GM12878 (cell line): ENCODE data around the gene SPCS1. TPM values are rescaled to one million over a fixed set of nuclear protein-coding genes. Genes with fewer than 3 reads are reported as not detected.

ENCODE experiments used
- ATAC-seq: fragments of 200-7000 bp; cut with Tn5 transposase; 3 replicates; pipeline ENCODE4 v1.9.1; 2020; ENCODE audit warnings: mild to moderate bottlenecking, moderate library complexity
- BruUV-seq: library from RNA; stranded (reverse); fragments of 400-500 nt; replicated peaks from 2 replicates; lab custom pipeline; 2021; lab: Mats Ljungman, UMichigan
- CTCF ChIA-PET: fragments of 300-600 bp; sonication (Branson Sonifier 250); formaldehyde crosslinking; extraction: SDS; loops from one replicate; lab custom pipeline; 2021; ENCODE audit warnings: inconsistent platforms; lab: Yijun Ruan, JAX
- POLR2A ChIA-PET: fragments of 350-600 bp; formaldehyde crosslinking; extraction: SDS; loops from one replicate; lab custom pipeline; 2021; ENCODE audit warnings: inconsistent platforms; lab: Charles Lee
- RAD21 ChIA-PET: fragments of 300-600 bp; sonication (Branson Sonifier 250); formaldehyde crosslinking; loops from one replicate; lab custom pipeline; 2023; ENCODE audit warnings: antibody characterized with exemption; ENCODE audit not compliant: unreplicated experiment; lab: Charles Lee
- SMC1A ChIA-PET: fragments of 300-600 bp; sonication (Branson Sonifier 250); formaldehyde crosslinking; loops from one replicate; lab custom pipeline; 2023; ENCODE audit not compliant: unreplicated experiment, uncharacterized antibody; lab: Charles Lee
- DNase-seq: peaks from one replicate; pipeline ENCODE4 v3.0.0-alpha.2; 2011; ENCODE audit warnings: low read depth, low spot score
- FAIRE-seq: peaks from 3 replicates; lab custom pipeline; 2011; peaks lifted over from hg19 to GRCh38; lab: Jason Lieb, UNC
- H2AFZ ChIP-seq: 2 replicates; pipeline ENCODE4 v1.6.0; 2011; ENCODE audit warnings: low read depth, low read length, control low read depth; ENCODE audit not compliant: control insufficient read depth
- H3K27ac ChIP-seq: 2 replicates; pipeline ENCODE4 v1.5.1; 2011; ENCODE audit warnings: control low read depth; ENCODE audit not compliant: control insufficient read depth, insufficient read depth
- H3K27me3 ChIP-seq, 2 experiments: replicated peaks in 1 of 2; 2 replicates each; pipeline versions ENCODE4 v1.6.0 to v1.6.1; 2011; ENCODE audit warnings: low read length in 1 of 2; ENCODE audit not compliant: control insufficient read depth in 2 of 2, insufficient read depth in 2 of 2
- H3K36me3 ChIP-seq, 2 experiments: 2 replicates each; pipeline ENCODE4 v1.5.1; 2011; ENCODE audit warnings: low read length in 1 of 2; ENCODE audit not compliant: control insufficient read depth in 2 of 2, insufficient read depth in 2 of 2
- H3K4me1 ChIP-seq: 2 replicates; pipeline ENCODE4 v1.6.1; 2011; ENCODE audit warnings: mild to moderate bottlenecking, low read length, moderate library complexity, mixed read lengths; ENCODE audit not compliant: control insufficient read depth, insufficient read depth
- H3K4me2 ChIP-seq: 2 replicates; pipeline ENCODE4 v1.6.0; 2011; ENCODE audit warnings: control low read depth; ENCODE audit not compliant: control insufficient read depth, insufficient read depth
- H3K4me3 ChIP-seq: fragments of 200-600 bp; sonication (generic); 2 replicates; pipeline ENCODE4 v1.5.1; 2016
- H3K79me2 ChIP-seq: 2 replicates; pipeline ENCODE4 v1.6.0; 2011; ENCODE audit warnings: low read length; ENCODE audit not compliant: control insufficient read depth, insufficient read depth
- H3K9ac ChIP-seq: 2 replicates; pipeline ENCODE4 v1.8.0; 2011; ENCODE audit warnings: low read length, control low read depth, mixed read lengths; ENCODE audit not compliant: control insufficient read depth, insufficient read depth
- H3K9me3 ChIP-seq: replicated peaks from 3 replicates; pipeline ENCODE4 v1.5.1; 2011; ENCODE audit warnings: mild to moderate bottlenecking, low read length; ENCODE audit not compliant: control insufficient read depth, insufficient read depth
- H4K20me1 ChIP-seq: 2 replicates; pipeline ENCODE4 v1.6.0; 2011; ENCODE audit not compliant: control insufficient read depth, insufficient read depth
- GATAD2B ChIP-seq: fragments of 450-650 bp; conservative IDR thresholded peaks from 2 replicates; pipeline ENCODE4 v1.6.1; 2017; ENCODE audit warnings: low read depth, mild to moderate bottlenecking, moderate library complexity
- IKZF2 ChIP-seq, 2 experiments: fragments of 450-650 bp; IDR thresholded peaks; 2 replicates each; pipeline ENCODE4 v1.6.1; 2017; ENCODE audit warnings: mild to moderate bottlenecking in 2 of 2, moderate library complexity in 2 of 2
- NFYA ChIP-seq: IDR thresholded peaks from 2 replicates; pipeline ENCODE4 v1.6.1; 2011; ENCODE audit warnings: low read depth, mild to moderate bottlenecking, low read length, improper control_type of control experiment, borderline replicate concordance
- POLR2AphosphoS5 ChIP-seq: IDR thresholded peaks from 2 replicates; pipeline ENCODE4 v1.6.1; 2011; ENCODE audit warnings: mild to moderate bottlenecking, low read length, inconsistent platforms
- SMC3 ChIP-seq: IDR thresholded peaks from 2 replicates; pipeline ENCODE4 v1.6.1; 2011; ENCODE audit warnings: low read length, improper control_type of control experiment, borderline replicate concordance
- SRF ChIP-seq, 2 experiments: IDR thresholded peaks; 2 replicates each; pipeline ENCODE4 v1.6.1; 2011; ENCODE audit warnings: low read depth in 2 of 2, low read length in 2 of 2, mild to moderate bottlenecking in 1 of 2, moderate library complexity in 1 of 2
- TAF1 ChIP-seq: IDR thresholded peaks from 2 replicates; pipeline ENCODE4 v1.6.1; 2011; ENCODE audit warnings: mild to moderate bottlenecking, low read depth, low read length, borderline replicate concordance
- TCF3 ChIP-seq: IDR thresholded peaks from 2 replicates; pipeline ENCODE4 v1.6.1; 2012; ENCODE audit warnings: low read depth, mild to moderate bottlenecking, low read length, borderline replicate concordance; ENCODE audit not compliant: insufficient read depth
- YY1 ChIP-seq: IDR thresholded peaks from 2 replicates; pipeline ENCODE4 v1.6.1; 2011; ENCODE audit warnings: low read depth, mild to moderate bottlenecking, low read length
- ZNF274 ChIP-seq: IDR thresholded peaks from one replicate; pipeline ENCODE4 v1.8.0; 2011; ENCODE audit not compliant: insufficient read length, insufficient read depth
- WGBS: methylation state at CpG from one replicate; pipeline ENCODE4 v1.1.6; 2016; ENCODE audit warnings: low lambda C conversion rate; ENCODE audit not compliant: insufficient replicate concordance, insufficient coverage; ENCODE audit errors: missing lambda C conversion rate; 5-methylcytosine and 5-hydroxymethylcytosine counted together
- in situ Hi-C: fragments of 300-500 bp; cut with MboI; formaldehyde crosslinking; loops from 9 replicates; pipeline ENCODE4 v1.14.3; 2018; ENCODE audit warnings: mixed read lengths
- intact Hi-C: fragments of 100-400 bp; cut with micrococcal nuclease; formaldehyde crosslinking; loops from one replicate; pipeline ENCODE4 v1.14.2; 2022; ENCODE audit not compliant: unreplicated experiment
- polyA plus RNA-seq, 11 experiments: library from polyadenylated mRNA; depleted of rRNA in 4 of 11; unstranded in 6 of 11; stranded (reverse) in 5 of 11; fragments of >200 nt; fragmentation: Nextera tagmentation in 4 of 11; fragmentation: Illumina TruSeq in 1 of 11; extraction: Ambion mirVana in 4 of 11; extraction: Trizol in 1 of 11; gene quantifications; 1 replicate in 1 of 11; 2 replicates in 10 of 11; pipeline versions ENCODE4 v1.2.1 to v1.2.3, GENCODE V29; 2011 to 2016; ENCODE audit warnings: inconsistent platforms in 2 of 11, missing spikeins in 2 of 11, low read depth in 1 of 11
- total RNA-seq, 4 experiments: library from RNA; depleted of rRNA in 3 of 4; stranded (reverse); fragments of >200 nt in 3 of 4; fragmentation: Illumina TruSeq in 1 of 4; extraction: Trizol in 1 of 4; gene quantifications; 2 replicates each; pipeline versions ENCODE4 v1.2.1 to v1.2.3, GENCODE V29; 2013 to 2021

Gene SPCS1
- total and polyA plus RNA-seq, 10 of the 15 experiments (the other 5 are each of a cell fraction or from before 2014, with no cell fraction given) = 107 to 994 (median 233) TPM

DNA sequence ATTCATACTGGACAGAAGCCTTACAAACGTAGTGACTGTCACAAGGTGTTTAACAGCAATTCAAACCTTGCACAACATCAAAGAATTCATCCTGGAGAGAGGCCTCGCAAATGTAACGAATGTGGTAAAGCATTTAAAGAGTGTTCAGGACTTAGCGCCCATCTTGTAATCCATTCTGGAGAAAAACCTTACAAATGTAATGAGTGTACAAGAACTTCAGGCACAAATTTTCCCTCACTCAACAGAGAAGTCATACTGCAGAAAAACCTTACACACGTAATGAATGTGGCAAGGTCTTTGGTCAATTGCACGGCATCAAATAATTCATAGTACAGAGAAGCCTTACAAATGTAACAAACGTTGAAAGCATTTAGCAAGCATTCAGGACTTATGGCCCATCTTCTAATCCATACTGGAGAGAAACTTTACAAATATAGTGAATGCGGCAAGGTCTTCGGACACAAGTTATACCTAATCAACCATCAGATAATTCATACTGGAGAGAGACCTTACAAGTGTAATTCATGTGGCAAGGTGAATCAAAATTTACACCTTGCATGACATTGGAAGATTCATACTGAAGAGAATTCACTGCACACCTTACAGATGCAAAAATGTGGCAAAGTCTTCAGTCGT, 27.5 kb downstream of the SPCS1 start:
- Histone ChIP-seq H3K36me3 (peaks cover 0 to 8% of the 10 kb centered on the region in 2 experiments; a peak in 2 of 4 replicates), H3K9ac (no peak overlapping the region), H3K27me3 (no peaks in the 10 kb centered on the region), H3K4me2 (no peak overlapping the region), H3K79me2 (no peaks in the 10 kb centered on the region), H3K9me3 (peaks cover 18% of the 10 kb centered on the region), H3K27ac (no peak overlapping the region), H3K4me3 (no peak overlapping the region), H3K4me1 (no peaks in the 10 kb centered on the region), H2AFZ (no peak overlapping the region), H4K20me1 (no peaks in the 10 kb centered on the region)
- ATAC-seq (no peak), FAIRE-seq (no peak), DNase-seq (no peak)
- BruUV-seq = no TSS peak
- ChIA-PET RAD21 (no interaction called here), SMC1A (interaction anchor here (1.0 kb wide), 2 partner anchors 23 to 275 kb away, joined by 3 read pairs; no protein-coding TSS in a partner anchor), CTCF (interaction anchor here (1.1 kb wide), 1 partner anchor 8 kb away, joined by 3 read pairs; no protein-coding TSS in a partner anchor), POLR2A (no interaction called here)
- TF ChIP-seq POLR2AphosphoS5 (no peak), ZNF274 (peak; percentile 54), IKZF2 (IDR thresholded peaks at IDR 0.05) (no peak)
- in situ Hi-C loops = no loop called here
- intact Hi-C loops = no loop called here
- 96% methylated on average over 10 of the region's 10 CpGs for WGBS

DNA sequence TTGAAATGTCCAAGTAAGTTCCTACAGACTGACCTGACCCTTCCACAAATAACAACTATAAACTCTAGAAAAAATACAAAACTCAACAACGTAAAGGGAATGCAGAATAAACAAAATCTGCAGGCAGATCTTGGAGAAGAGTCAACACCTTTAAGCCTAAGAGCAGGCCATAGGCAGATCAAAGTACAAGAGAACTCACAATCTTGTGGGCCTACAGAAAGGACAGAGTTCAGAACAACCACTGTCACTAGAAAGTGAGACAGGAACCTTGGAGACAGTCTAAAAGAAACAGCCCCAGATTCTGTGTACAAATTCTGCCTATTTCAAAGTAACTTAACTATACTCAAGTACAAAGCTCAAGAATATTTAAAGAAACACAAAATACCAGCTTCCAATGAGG, 33.8 kb downstream of the SPCS1 start:
- Histone ChIP-seq H2AFZ (no peak overlapping the region), H3K27ac (no peak overlapping the region), H4K20me1 (no peaks in the 10 kb centered on the region), H3K36me3 (peaks cover 0 to 6% of the 10 kb centered on the region in 2 experiments; a peak in 2 of 4 replicates), H3K27me3 (no peaks in the 10 kb centered on the region), H3K79me2 (no peaks in the 10 kb centered on the region), H3K4me2 (no peak overlapping the region), H3K9ac (no peak overlapping the region), H3K4me1 (no peaks in the 10 kb centered on the region), H3K4me3 (no peak overlapping the region), H3K9me3 (no peaks in the 10 kb centered on the region; the same call in 2 of the 3 replicates)
- DNase-seq (no peak), ATAC-seq (no peak), FAIRE-seq (no peak)
- TF ChIP-seq SMC3 = no peak
- no peak for TF ChIP-seq YY1
- TF ChIP-seq GATAD2B = no peak
- no peak for TF ChIP-seq NFYA
- TF ChIP-seq TAF1 = no peak
- TF ChIP-seq SRF (IDR thresholded peaks at IDR 0.05; ENCODE audit: low read depth in 2 of 2, low read length in 2 of 2) = no peak
- no peak for TF ChIP-seq TCF3
- ChIA-PET RAD21 (no interaction called here), CTCF (interaction anchor here (1.3 to 4.4 kb wide), 3 partner anchors 49 to 153 kb away, joined by 4 to 25 read pairs (median 5); no protein-coding TSS in a partner anchor), POLR2A (interaction anchor here (1.5 kb wide), 1 partner anchor 153 kb away, joined by 5 read pairs; no protein-coding TSS in a partner anchor), SMC1A (interaction anchor here (1.6 kb wide), 1 partner anchor 82 kb away, joined by 3 read pairs; no protein-coding TSS in a partner anchor)
- in situ Hi-C loops = no loop called here
- 89% methylated on average over 1 of the region's 1 CpG for WGBS
- intact Hi-C loops = loop anchor here (5.0 kb wide), 1 partner anchor 193 kb away; no protein-coding TSS in a partner anchor
- BruUV-seq = no TSS peak
